RPMI7951 (cell line): ENCODE data around the gene CBLN3. TPM values are rescaled to one million over a fixed set of nuclear protein-coding genes. Genes with fewer than 3 reads are reported as not detected.
A peak's percentile ranks its signal among the peaks of the same experiment; 100 is the strongest.

Experiments
- DNase-seq: peaks from one replicate; pipeline ENCODE4 v3.0.0-alpha.2; 2012; ENCODE audit warnings: low read depth
- total RNA-seq: library from RNA; depleted of rRNA; stranded (reverse); fragments of >200 nt; shearing (Covaris generic); gene quantifications from 2 replicates; pipeline ENCODE4 v1.2.3, GENCODE V29; 2014

The CBLN3 gene
- total RNA-seq, 1 experiment from 2014 or later = 0.72 TPM

- DNase-seq = no peak
Measured at GRCh38 chr14:24426150-24426911, 3.1 kb downstream of the CBLN3 start.

- peak; percentile 42 for DNase-seq
Measured at GRCh38 chr14:24425704-24426103, 3.8 kb downstream of the CBLN3 start.

GRCh38 chr14:24422694-24423601 is 6.5 kb downstream of the CBLN3 start:
- no peak for DNase-seq

- peak; percentile 16 for DNase-seq
Measured at GRCh38 chr14:24422261-24422660, 7.2 kb downstream of the CBLN3 start.

- no peak for DNase-seq
Measured at GRCh38 chr14:24418492-24418873, 11.0 kb downstream of the CBLN3 start.

- DNase-seq = no peak
Measured at GRCh38 chr14:24417832-24418491, 11.5 kb downstream of the CBLN3 start.

GRCh38 chr14:24416932-24417619 is 12.4 kb downstream of the CBLN3 start:
- no peak for DNase-seq

- no peak for DNase-seq
Measured at GRCh38 chr14:24416254-24416931, 13.1 kb downstream of the CBLN3 start.

GRCh38 chr14:24415421-24416253 is 13.8 kb downstream of the CBLN3 start:
- DNase-seq = no peak

GRCh38 chr14:24414732-24415420 is 14.6 kb downstream of the CBLN3 start:
- no peak for DNase-seq

- DNase-seq = no peak
Measured at GRCh38 chr14:24414077-24414476, 15.4 kb downstream of the CBLN3 start.

GRCh38 chr14:24411443-24412389 is 17.8 kb downstream of the CBLN3 start:
- DNase-seq = peak; percentile 54

GRCh38 chr14:24409956-24410355 is 19.5 kb downstream of the CBLN3 start:
- no peak for DNase-seq

- DNase-seq = no peak
Measured at GRCh38 chr14:24409192-24409591, 20.3 kb downstream of the CBLN3 start.

- no peak for DNase-seq
Measured at GRCh38 chr14:24408764-24409163, 20.7 kb downstream of the CBLN3 start.

- DNase-seq = no peak
Measured at GRCh38 chr14:24407608-24408325, 21.7 kb downstream of the CBLN3 start.

- DNase-seq = no peak
Measured at GRCh38 chr14:24406416-24406815, 23.1 kb downstream of the CBLN3 start.

GRCh38 chr14:24404814-24405213 is 24.7 kb downstream of the CBLN3 start:
- DNase-seq = no peak
